HUDEP-2 (cell line): ENCODE results near the gene CHD9NB.

ENCODE experiments used
- DNase-seq, 76 experiments: peaks; one replicate each; lab custom pipeline; 2025; ENCODE audit not compliant: unreplicated experiment in 76 of 76; lab: John Stamatoyannopoulos, UW

The CHD9NB gene

DNA sequence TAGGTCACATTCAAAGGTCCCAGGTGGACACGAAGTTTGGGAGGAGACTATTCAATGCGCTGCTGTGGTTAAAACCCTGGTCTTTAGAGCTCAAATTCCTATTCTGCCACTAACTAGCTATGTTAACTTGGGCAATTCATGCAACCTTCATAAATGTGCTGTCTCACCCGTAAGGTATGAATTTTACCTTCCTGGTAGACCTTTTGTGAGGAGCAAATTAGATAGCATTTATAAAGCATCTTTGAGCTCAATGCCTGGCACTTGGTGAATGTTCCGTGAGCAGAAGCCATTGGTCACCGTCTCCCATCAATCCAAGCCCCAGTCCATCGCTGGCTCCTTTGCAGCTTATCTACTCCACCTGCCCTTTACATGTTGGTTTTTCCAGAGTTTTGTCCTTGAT is 16.6 kb downstream of the CHD9NB start:
- DNase-seq, result no peak

- DNase-seq, result no peak
Measured at GRCh38 chr16:53035176-53035942, 17.3 kb downstream of the CHD9NB start.

DNA sequence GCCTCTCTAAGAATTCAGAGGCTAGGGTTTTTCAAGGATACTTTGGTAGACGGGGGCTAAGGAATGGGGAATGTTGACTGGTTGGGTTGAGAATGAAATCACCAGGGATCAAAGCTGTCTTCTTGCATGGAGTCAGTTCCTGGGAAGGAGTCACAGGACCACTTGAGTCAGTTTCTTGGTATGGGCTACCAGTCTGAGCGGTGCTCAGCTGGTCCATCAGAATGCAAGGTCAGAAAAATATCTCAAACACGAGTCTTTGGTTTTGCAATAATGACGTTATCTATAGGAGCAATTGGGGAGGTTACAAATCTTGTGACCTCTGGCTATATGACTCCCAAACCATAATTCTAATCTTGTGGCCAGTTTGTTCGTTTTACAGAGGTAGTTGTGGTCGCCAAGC is 18.4 kb downstream of the CHD9NB start:
- DNase-seq, result peak in 1 of 76 experiments; percentile 17

DNA sequence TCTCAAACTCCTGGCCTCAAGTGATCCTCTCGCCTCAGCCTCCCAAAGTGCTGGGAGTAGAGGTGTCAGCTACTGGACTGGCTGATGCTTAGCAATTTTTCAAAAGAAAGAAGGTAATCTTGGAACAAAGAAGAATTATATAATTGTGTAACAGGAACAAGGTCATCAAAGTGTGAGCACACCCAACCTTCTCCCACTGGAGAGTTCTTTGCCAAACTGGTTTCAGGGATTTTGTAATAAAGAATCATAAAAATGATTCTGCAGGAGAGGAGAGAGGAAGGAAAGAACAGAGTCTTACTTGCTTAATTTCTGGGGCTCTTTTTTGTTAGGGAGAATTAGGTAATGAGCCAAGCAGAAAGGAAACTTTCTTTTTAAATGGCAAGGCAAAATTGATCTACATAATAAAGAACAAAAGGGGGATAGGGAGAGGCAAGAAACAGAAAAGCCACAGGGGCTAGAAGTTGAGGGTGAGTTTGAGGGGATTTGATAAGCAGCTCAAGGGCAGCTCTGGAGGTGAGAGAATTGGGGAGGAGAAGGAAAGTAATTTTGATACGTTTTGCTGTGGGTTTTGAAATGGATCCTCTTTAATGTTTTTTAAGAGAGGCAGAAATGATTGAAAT is 21.3 kb downstream of the CHD9NB start:
- DNase-seq, result no peak

DNA sequence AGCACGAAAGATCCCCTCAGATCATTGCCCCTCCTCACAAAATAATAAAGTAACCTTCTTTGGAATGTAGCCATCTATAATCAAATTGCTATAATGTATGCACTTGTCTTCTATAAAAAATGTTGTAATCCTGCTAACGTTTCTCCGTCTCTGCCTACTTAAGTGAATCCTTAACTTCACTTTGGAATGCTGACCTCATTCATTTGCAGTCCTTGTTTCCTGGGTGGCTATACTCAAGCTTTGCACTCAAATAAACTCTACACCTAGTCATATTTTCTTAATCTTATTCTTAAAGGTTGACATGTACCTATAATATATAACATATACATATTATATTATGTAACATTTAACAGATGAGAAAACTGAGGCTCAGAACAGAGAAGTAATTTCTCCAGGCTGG is 22.7 kb downstream of the CHD9NB start:
- no peak for DNase-seq

GRCh38 chr16:53024045-53024444 is 28.7 kb downstream of the CHD9NB start:
- peak in 8 of 76 experiments; percentile 5 to 34 (median 15) for DNase-seq

GRCh38 chr16:53022374-53022773 is 30.3 kb downstream of the CHD9NB start:
- DNase-seq, result peak in 23 of 76 experiments; percentile 1 to 43 (median 16)

- DNase-seq, result no peak
Measured at GRCh38 chr16:53018834-53019416, 33.8 kb downstream of the CHD9NB start.

DNA sequence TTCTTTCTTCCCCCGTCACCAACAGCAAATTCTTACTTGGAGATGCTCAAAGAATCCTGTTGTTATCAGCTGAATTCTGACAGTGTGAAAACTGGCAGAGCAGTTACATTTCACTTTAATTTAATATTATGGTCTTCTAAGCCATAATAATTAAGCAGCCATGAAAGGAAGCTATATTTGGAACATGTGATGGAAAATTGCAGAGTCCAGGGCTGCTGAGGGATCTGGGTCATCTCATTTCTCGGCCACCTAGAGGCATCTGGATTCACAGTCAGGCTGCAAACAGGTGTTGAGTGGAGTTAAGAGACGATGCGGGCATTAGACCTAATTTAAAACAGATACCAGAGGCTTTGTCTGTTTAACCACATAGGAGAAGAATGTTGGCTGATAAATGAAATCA is 38.4 kb downstream of the CHD9NB start:
- DNase-seq, result no peak

- DNase-seq, result peak in 6 of 76 experiments; percentile 1 to 13 (median 4)
Measured at GRCh38 chr16:53007095-53007494, 45.6 kb downstream of the CHD9NB start.

DNA sequence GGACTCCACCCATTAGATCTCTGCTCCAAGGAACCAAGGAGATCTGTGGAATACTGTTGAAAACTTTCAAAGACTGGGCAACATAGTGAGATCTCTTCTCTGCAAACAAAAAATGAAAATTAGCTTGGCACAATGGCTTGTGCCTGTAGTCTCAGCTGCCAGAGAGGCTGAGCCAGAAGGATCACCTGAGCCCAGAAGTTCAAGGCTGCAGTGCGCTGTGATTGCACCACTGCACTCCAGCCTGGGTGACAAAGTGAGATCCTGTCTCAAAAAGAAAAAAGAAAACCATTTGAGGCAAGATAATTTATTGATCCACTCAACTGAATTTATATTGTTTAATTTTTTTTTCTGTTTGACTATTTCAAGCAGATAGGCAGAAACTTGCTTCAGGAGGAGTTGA is 54.8 kb downstream of the CHD9NB start:
- DNase-seq, result no peak

- DNase-seq, result no peak
Measured at GRCh38 chr16:52994942-52995341, 57.8 kb downstream of the CHD9NB start.

DNA sequence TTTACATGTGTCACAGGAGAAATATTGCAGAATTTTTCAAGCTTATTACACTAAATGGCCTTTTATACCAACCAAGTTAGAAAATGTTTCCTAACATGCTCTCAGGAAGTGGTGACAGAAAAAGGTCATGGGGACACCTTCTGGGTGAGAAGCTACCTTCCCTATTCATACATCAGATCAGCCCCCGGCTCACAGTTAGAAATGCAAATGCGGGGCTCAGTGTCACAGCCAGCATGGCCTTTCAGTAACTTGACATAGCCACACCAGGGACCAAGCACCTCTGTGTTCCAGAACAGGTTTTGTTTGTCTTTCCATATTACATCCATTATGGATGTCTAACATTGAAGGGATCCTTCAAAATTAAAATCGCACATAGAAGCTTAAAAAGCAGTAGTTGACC is 59.5 kb downstream of the CHD9NB start:
- DNase-seq, result no peak

DNA sequence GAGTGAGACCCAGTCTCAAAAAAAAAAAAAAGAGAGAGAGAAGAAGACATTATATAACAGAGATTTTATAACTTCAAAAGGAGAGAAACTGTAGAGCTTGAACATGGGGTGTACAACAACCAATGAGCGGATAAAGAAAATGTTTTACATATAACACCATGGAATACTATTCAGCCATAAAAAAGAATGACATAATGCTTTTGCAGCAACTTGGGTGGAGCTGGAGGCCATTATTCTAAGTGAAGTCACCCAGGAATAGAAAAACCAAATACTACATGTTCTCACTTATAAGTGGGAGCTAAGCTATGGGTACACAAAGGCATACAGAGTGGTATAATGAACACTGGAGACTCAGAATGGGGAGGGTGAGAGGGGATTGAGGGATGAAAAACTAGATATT is 61.1 kb downstream of the CHD9NB start:
- no peak for DNase-seq
